COLO668 (cell line): ENCODE measurements around the gene KIF5C.

Source experiments
- DNase-seq: peaks from one replicate; lab custom pipeline; 2025; ENCODE audit not compliant: unreplicated experiment; lab: John Stamatoyannopoulos, UW

The KIF5C gene

GRCh38 chr2:148887350-148888002, 12.4 kb downstream of the KIF5C start:
- no peak for DNase-seq

GRCh38 chr2:148888003-148888501, 13.0 kb downstream of the KIF5C start:
- peak; percentile 64 for DNase-seq

GRCh38 chr2:148888986-148889385, 14.0 kb downstream of the KIF5C start:
- no peak for DNase-seq

- DNase-seq = no peak
Measured at GRCh38 chr2:148893906-148894305, 18.9 kb downstream of the KIF5C start.

GRCh38 chr2:148896136-148896535, 21.1 kb downstream of the KIF5C start:
- DNase-seq = no peak

GRCh38 chr2:148899638-148900318, 24.8 kb downstream of the KIF5C start:
- DNase-seq = no peak

- DNase-seq = peak; percentile 47
Measured at GRCh38 chr2:148900350-148900837, 25.4 kb downstream of the KIF5C start.

- peak; percentile 72 for DNase-seq
Measured at GRCh38 chr2:148901142-148901541, 26.1 kb downstream of the KIF5C start.

GRCh38 chr2:148902798-148903197, 27.8 kb downstream of the KIF5C start:
- no peak for DNase-seq

- no peak for DNase-seq
Measured at GRCh38 chr2:148903294-148903693, 28.3 kb downstream of the KIF5C start.

- DNase-seq = no peak
Measured at GRCh38 chr2:148903979-148904378, 29.0 kb downstream of the KIF5C start.

GRCh38 chr2:148906124-148906523, 31.1 kb downstream of the KIF5C start:
- no peak for DNase-seq

- DNase-seq = no peak
Measured at GRCh38 chr2:148907085-148907785, 32.2 kb downstream of the KIF5C start.

- DNase-seq = peak; percentile 39
Measured at GRCh38 chr2:148909114-148909513, 34.1 kb downstream of the KIF5C start.

GRCh38 chr2:148913061-148913460, 38.0 kb downstream of the KIF5C start:
- DNase-seq = no peak

- DNase-seq = no peak
Measured at GRCh38 chr2:148913492-148913891, 38.5 kb downstream of the KIF5C start.

- peak; percentile 83 for DNase-seq
Measured at GRCh38 chr2:148914463-148914862, 39.4 kb downstream of the KIF5C start.

- no peak for DNase-seq
Measured at GRCh38 chr2:148917431-148917830, 42.4 kb downstream of the KIF5C start.

GRCh38 chr2:148918554-148918953, 43.5 kb downstream of the KIF5C start:
- no peak for DNase-seq

GRCh38 chr2:148920559-148920958, 45.5 kb downstream of the KIF5C start:
- DNase-seq = no peak

GRCh38 chr2:148922062-148922461, 47.0 kb downstream of the KIF5C start:
- no peak for DNase-seq
